ENCODE measurements around the gene SRRD. TPM values are rescaled to one million over a fixed set of nuclear protein-coding genes. Genes with fewer than 3 reads are reported as not detected.

SRRD gene
- total and polyA plus RNA-seq, 2 of the 13 experiments (the other 11 are each of a cell fraction or from before 2014, with no cell fraction given): 22.8 to 36.6 TPM

- TF ChIP-seq HBP1 (CRISPR knock-in tag; IDR thresholded peaks at IDR 0.05; ENCODE audit: low read depth) (no peak), SIX4 (CRISPR knock-in tag; IDR thresholded peaks at IDR 0.05) (no peak), FOXA1 (IDR thresholded peaks at IDR 0.05) (no peak), FOXA1 (CRISPR knock-in tag; IDR thresholded peaks at IDR 0.05) (peak; percentile 64; the same call in 1 of the 2 replicates), GABPA (IDR thresholded peaks at IDR 0.05; ENCODE audit: low read depth, low read length) (no peak), GABPA (CRISPR knock-in tag; IDR thresholded peaks at IDR 0.05; ENCODE audit: low read depth) (0 out of 2 replicates have a peak, but pooled peaks have one; percentile 25), FOXA3 (CRISPR knock-in tag; IDR thresholded peaks at IDR 0.05) (peak; percentile 75; the same call in 1 of the 2 replicates), SOX13 (IDR thresholded peaks at IDR 0.05) (no peak), SOX13 (CRISPR knock-in tag; conservative IDR thresholded peaks at IDR 0.05 in 1 of 2, IDR thresholded peaks at IDR 0.05 in 1 of 2) (peak in 1 of 2 experiments; percentile 35; a peak in 1 of 4 replicates), GABPB1 (CRISPR knock-in tag; IDR thresholded peaks at IDR 0.05) (0 out of 2 replicates have a peak, but pooled peaks have one; percentile 28), POLR2A (IDR thresholded peaks at IDR 0.05; ENCODE audit: insufficient read depth in 1 of 2, low read depth in 2 of 2, low read length in 2 of 2) (peak in 1 of 2 experiments; percentile 30; a peak in 1 of 4 replicates), HNF4G (IDR thresholded peaks at IDR 0.05; ENCODE audit: borderline replicate concordance, low read depth, low read length) (no peak), HNF4G (CRISPR knock-in tag; IDR thresholded peaks at IDR 0.05; ENCODE audit: borderline replicate concordance, low read depth) (peak; percentile 52; the same call in 1 of the 2 replicates), ASH2L (IDR thresholded peaks at IDR 0.05; ENCODE audit: insufficient read length, low read depth, low read length) (no peak), ARID5B (CRISPR knock-in tag; IDR thresholded peaks at IDR 0.05) (peak; percentile 45; the same call in 1 of the 2 replicates), ELF3 (CRISPR knock-in tag; IDR thresholded peaks at IDR 0.05) (0 out of 2 replicates have a peak, but pooled peaks have one; percentile 12), HINFP (CRISPR knock-in tag; IDR thresholded peaks at IDR 0.05; ENCODE audit: low read depth) (no peak), ZNF317 (CRISPR knock-in tag; IDR thresholded peaks at IDR 0.05) (peak; percentile 94)
- TF ChIP-seq, protein P1, sequence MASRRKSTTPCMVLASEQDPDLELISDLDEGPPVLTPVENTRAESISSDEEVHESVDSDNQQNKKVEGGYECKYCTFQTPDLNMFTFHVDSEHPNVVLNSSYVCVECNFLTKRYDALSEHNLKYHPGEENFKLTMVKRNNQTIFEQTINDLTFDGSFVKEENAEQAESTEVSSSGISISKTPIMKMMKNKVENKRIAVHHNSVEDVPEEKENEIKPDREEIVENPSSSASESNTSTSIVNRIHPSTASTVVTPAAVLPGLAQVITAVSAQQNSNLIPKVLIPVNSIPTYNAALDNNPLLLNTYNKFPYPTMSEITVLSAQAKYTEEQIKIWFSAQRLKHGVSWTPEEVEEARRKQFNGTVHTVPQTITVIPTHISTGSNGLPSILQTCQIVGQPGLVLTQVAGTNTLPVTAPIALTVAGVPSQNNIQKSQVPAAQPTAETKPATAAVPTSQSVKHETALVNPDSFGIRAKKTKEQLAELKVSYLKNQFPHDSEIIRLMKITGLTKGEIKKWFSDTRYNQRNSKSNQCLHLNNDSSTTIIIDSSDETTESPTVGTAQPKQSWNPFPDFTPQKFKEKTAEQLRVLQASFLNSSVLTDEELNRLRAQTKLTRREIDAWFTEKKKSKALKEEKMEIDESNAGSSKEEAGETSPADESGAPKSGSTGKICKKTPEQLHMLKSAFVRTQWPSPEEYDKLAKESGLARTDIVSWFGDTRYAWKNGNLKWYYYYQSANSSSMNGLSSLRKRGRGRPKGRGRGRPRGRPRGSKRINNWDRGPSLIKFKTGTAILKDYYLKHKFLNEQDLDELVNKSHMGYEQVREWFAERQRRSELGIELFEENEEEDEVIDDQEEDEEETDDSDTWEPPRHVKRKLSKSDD (CRISPR knock-in tag; IDR thresholded peaks at IDR 0.05; ENCODE audit: low read depth): peak; percentile 54; the same call in 1 of the 2 replicates
Measured at GRCh38 chr22:26489447-26490036, 5.9 kb downstream of the SRRD start (continued).
